Liver (tissue), 9 donors: ENCODE results near the gene BTBD19. TPM values are rescaled to one million over a fixed set of nuclear protein-coding genes. Genes with fewer than 3 reads are reported as not detected.

ENCODE experiments used
- DNase-seq: peaks from one replicate; pipeline ENCODE4 v3.0.0-alpha.2; 2017; ENCODE audit warnings: low spot score
- H3K27ac ChIP-seq, 2 donors: one replicate each; pipeline ENCODE4 v1.7.0; 2013; ENCODE audit warnings: inconsistent platforms in 2 of 2, low read length in 2 of 2, control low read depth in 1 of 2, low read depth in 1 of 2, mild to moderate bottlenecking in 1 of 2
- H3K27me3 ChIP-seq, 4 donors: one replicate each; pipeline versions ENCODE4 v1.6.1 to v1.7.0; 2013; ENCODE audit warnings: low read length in 3 of 4, inconsistent platforms in 1 of 4, mild to moderate bottlenecking in 1 of 4, moderate library complexity in 1 of 4; ENCODE audit not compliant: control insufficient read depth in 4 of 4, insufficient read depth in 4 of 4
- H3K36me3 ChIP-seq, 4 donors: one replicate each; pipeline versions ENCODE4 v1.6.1 to v1.7.0; 2013; ENCODE audit warnings: low read length in 3 of 4, mild to moderate bottlenecking in 3 of 4, low read depth in 1 of 4, moderate library complexity in 1 of 4; ENCODE audit not compliant: control insufficient read depth in 4 of 4, insufficient read depth in 3 of 4
- H3K4me1 ChIP-seq, 4 donors: one replicate each; pipeline versions ENCODE4 v1.6.1 to v1.7.0; 2013; ENCODE audit warnings: low read length in 3 of 4, mild to moderate bottlenecking in 3 of 4, moderate library complexity in 1 of 4; ENCODE audit not compliant: control insufficient read depth in 4 of 4, insufficient read depth in 4 of 4
- H3K4me3 ChIP-seq, 3 donors: one replicate each; pipeline versions ENCODE4 v1.6.1 to v1.7.0; 2013; ENCODE audit warnings: low read length in 3 of 3, control low read depth in 1 of 3, low read depth in 1 of 3, mild to moderate bottlenecking in 1 of 3
- H3K9ac ChIP-seq, 2 donors: one replicate each; pipeline ENCODE4 v1.7.0; 2013; ENCODE audit warnings: low read length in 2 of 2, mild to moderate bottlenecking in 2 of 2, moderate library complexity in 2 of 2, control low read depth in 1 of 2, low read depth in 1 of 2
- H3K9me3 ChIP-seq, 4 donors: one replicate each; pipeline versions ENCODE4 v1.6.1 to v1.7.0; 2013; ENCODE audit warnings: low read length in 3 of 4; ENCODE audit not compliant: control insufficient read depth in 4 of 4
- ATF3 ChIP-seq: IDR thresholded peaks from 2 replicates; pipeline ENCODE4 v1.6.1; 2016; ENCODE audit warnings: antibody characterized with exemption
- CTCF ChIP-seq: fragments of 150-350 bp; IDR thresholded peaks from 2 replicates; pipeline ENCODE4 v1.5.1; 2017; ENCODE audit warnings: improper control_type of control experiment, low read depth, low read length; ENCODE audit not compliant: missing input control
- EGR1 ChIP-seq, 2 donors: IDR thresholded peaks; 2 replicates each; pipeline ENCODE4 v1.6.1; 2016 to 2018; ENCODE audit warnings: antibody characterized with exemption in 2 of 2, low read depth in 2 of 2
- FOXA1 ChIP-seq: IDR thresholded peaks from 2 replicates; pipeline ENCODE4 v1.6.1; 2016; ENCODE audit warnings: antibody characterized with exemption
- FOXA2 ChIP-seq: IDR thresholded peaks from 2 replicates; pipeline ENCODE4 v1.6.1; 2016; ENCODE audit warnings: antibody characterized with exemption
- GABPA ChIP-seq, 2 donors: IDR thresholded peaks in 1 of 2; conservative IDR thresholded peaks in 1 of 2; 2 replicates each; pipeline ENCODE4 v1.6.1; 2016; ENCODE audit warnings: antibody characterized with exemption in 2 of 2, mild to moderate bottlenecking in 1 of 2, moderate library complexity in 1 of 2
- HNF4A ChIP-seq, 2 donors: conservative IDR thresholded peaks; 2 replicates each; pipeline ENCODE4 v1.6.1; 2016; ENCODE audit warnings: antibody characterized with exemption in 2 of 2, mild to moderate bottlenecking in 2 of 2
- HNF4G ChIP-seq: IDR thresholded peaks from 2 replicates; pipeline ENCODE4 v1.6.1; 2016; ENCODE audit warnings: antibody characterized with exemption
- JUND ChIP-seq, 2 donors: IDR thresholded peaks; 2 replicates each; pipeline ENCODE4 v1.6.1; 2016; ENCODE audit warnings: antibody characterized with exemption in 2 of 2
- MAX ChIP-seq: IDR thresholded peaks from 2 replicates; pipeline ENCODE4 v1.6.1; 2016; ENCODE audit warnings: antibody characterized with exemption
- NR2F2 ChIP-seq: IDR thresholded peaks from 2 replicates; pipeline ENCODE4 v1.6.1; 2016; ENCODE audit warnings: antibody characterized with exemption
- RAD21 ChIP-seq, 2 donors: IDR thresholded peaks; 2 replicates each; pipeline ENCODE4 v1.6.1; 2016; ENCODE audit warnings: antibody characterized with exemption in 2 of 2, mild to moderate bottlenecking in 2 of 2
- REST ChIP-seq: IDR thresholded peaks from 2 replicates; pipeline ENCODE4 v1.6.1; 2016; ENCODE audit warnings: antibody characterized with exemption, mild to moderate bottlenecking
- RXRA ChIP-seq, 2 donors: IDR thresholded peaks; 2 replicates each; pipeline ENCODE4 v1.6.1; 2017 to 2018; ENCODE audit warnings: antibody characterized with exemption in 2 of 2, mild to moderate bottlenecking in 1 of 2
- SP1 ChIP-seq: IDR thresholded peaks from 2 replicates; pipeline ENCODE4 v1.6.1; 2018; ENCODE audit warnings: antibody characterized with exemption, mild to moderate bottlenecking
- TAF1 ChIP-seq: conservative IDR thresholded peaks from 2 replicates; pipeline ENCODE4 v1.6.1; 2016; ENCODE audit warnings: antibody characterized with exemption, mild to moderate bottlenecking
- YY1 ChIP-seq: IDR thresholded peaks from 2 replicates; pipeline ENCODE4 v1.6.1; 2016; ENCODE audit warnings: antibody characterized with exemption, mild to moderate bottlenecking
- ZBTB33 ChIP-seq: IDR thresholded peaks from 2 replicates; pipeline ENCODE4 v1.6.1; 2016; ENCODE audit warnings: antibody characterized with exemption
- WGBS: extraction: QIAGEN DNeasy Blood & Tissue Kit; methylation state at CpG from one replicate; pipeline ENCODE4 v1.1.7; 2013; 5-methylcytosine and 5-hydroxymethylcytosine counted together
- polyA plus RNA-seq, 2 donors: library from polyadenylated mRNA; stranded (reverse) in 1 of 2; unstranded in 1 of 2; fragments of 200-250 nt in 1 of 2; fragments of >200 nt in 1 of 2; fragmentation: Nextera tagmentation in 1 of 2; extraction: Ambion mirVana in 1 of 2; gene quantifications; one replicate each; pipeline versions ENCODE4 v1.2.1 to v1.2.3, GENCODE V29; 2013 to 2015
- total RNA-seq, 2 donors: library from RNA; depleted of rRNA; stranded (reverse); fragments of >200 nt; gene quantifications; one replicate each; pipeline ENCODE4 v1.2.3, GENCODE V29; 2014
- donor health status: healthy.
- donor health status: healthy.
- donor health status: healthy.
- donor health status: healthy.
- donor health status: healthy.

Gene BTBD19
- total and polyA plus RNA-seq, 4 donors, result 1.3 to 3.1 (median 2.6) TPM

GRCh38 chr1:44786841-44787426 lies 21.4 kb upstream of the BTBD19 start:
- no peak for DNase-seq
- no peak for TF ChIP-seq EGR1 (IDR thresholded peaks at IDR 0.05; ENCODE audit: low read depth in 2 of 2)
- TF ChIP-seq MAX, result no peak
- no peak for TF ChIP-seq YY1
- TF ChIP-seq FOXA2, result no peak
- TF ChIP-seq FOXA1, result no peak
- no peak for TF ChIP-seq REST
- no peak for TF ChIP-seq CTCF
- TF ChIP-seq ZBTB33, result no peak
- no peak for TF ChIP-seq TAF1
- TF ChIP-seq GABPA (IDR thresholded peaks at IDR 0.05 in 1 of 2, conservative IDR thresholded peaks at IDR 0.05 in 1 of 2), result no peak
- no peak for TF ChIP-seq RXRA (IDR thresholded peaks at IDR 0.05)
- TF ChIP-seq HNF4A (conservative IDR thresholded peaks at IDR 0.05), result no peak
- TF ChIP-seq NR2F2, result no peak
- TF ChIP-seq ATF3, result no peak
- TF ChIP-seq HNF4G, result no peak
- no peak for TF ChIP-seq SP1
- no peak for TF ChIP-seq RAD21 (IDR thresholded peaks at IDR 0.05)
- TF ChIP-seq JUND (IDR thresholded peaks at IDR 0.05), result no peak
- H3K9ac ChIP-seq, result no peak overlapping the region
- 83% methylated on average over 9 of the region's 9 CpGs for WGBS
- H3K36me3 ChIP-seq, result no peaks in the 10 kb centered on the region
- no peaks in the 10 kb centered on the region for H3K9me3 ChIP-seq
- no peak overlapping the region for H3K27ac ChIP-seq
- H3K27me3 ChIP-seq, result no peaks in the 10 kb centered on the region
- no peak overlapping the region for H3K4me3 ChIP-seq
- peaks cover 6 to 21% (median 13%) of the 10 kb centered on the region in 4 donors for H3K4me1 ChIP-seq
